Measurements from ENCODE around the gene FAM83E.
"Not testable (repeated sequence)": the region's sequence is repeated elsewhere in the genome, so short reads cannot be mapped to it uniquely, and the experiment has no call there.

The FAM83E gene

GRCh38 chr19:48641850-48642249, 27.0 kb upstream of the FAM83E start:
- no peak for DNase-seq (ENCODE audit: low read depth in 4 of 4, low spot score in 1 of 4)

GRCh38 chr19:48639483-48640375, 24.9 kb upstream of the FAM83E start:
- DNase-seq (ENCODE audit: low read depth in 4 of 4, low spot score in 1 of 4) = no peak

GRCh38 chr19:48638831-48639381, 24.0 kb upstream of the FAM83E start:
- DNase-seq (ENCODE audit: low read depth in 4 of 4, low spot score in 1 of 4) = no peak

- DNase-seq (ENCODE audit: low read depth in 4 of 4, low spot score in 1 of 4) = peak in 2 of 4 experiments; percentile 51 to 63
Measured at GRCh38 chr19:48637948-48638830, 23.3 kb upstream of the FAM83E start.

- DNase-seq (ENCODE audit: low read depth in 4 of 4, low spot score in 1 of 4) = peak; percentile 93 to 99 (median 98)
Measured at GRCh38 chr19:48637449-48637947, 22.6 kb upstream of the FAM83E start.

DNA sequence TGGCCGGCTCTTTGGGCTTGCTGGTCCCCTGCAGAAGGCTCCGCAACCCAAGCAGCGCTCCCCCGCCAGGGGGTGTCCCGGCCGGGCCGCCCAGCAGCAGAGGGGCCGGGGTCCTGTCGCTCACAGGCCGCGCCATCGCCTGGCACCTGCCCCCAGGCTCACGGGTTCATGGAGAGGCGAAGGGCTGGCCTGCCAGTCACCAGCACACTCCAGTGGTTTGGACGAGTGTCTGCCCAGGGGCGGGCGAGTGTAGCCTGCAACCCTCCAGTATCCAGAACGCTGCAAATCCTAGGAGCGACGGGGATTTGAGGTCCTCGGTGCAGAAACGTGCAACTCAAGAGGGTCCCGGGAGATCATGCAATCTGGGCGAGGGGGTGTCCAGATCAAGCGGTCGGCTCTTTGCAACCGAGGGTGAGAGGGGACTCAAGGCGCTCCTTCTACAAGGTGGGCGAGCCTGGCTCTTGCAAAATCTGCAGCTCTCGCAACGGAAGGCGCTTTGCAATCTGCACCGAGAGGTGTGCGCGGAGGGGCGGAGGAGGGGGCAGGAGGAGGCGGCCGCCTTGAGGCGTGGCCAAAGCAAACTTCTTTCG, 22.1 kb upstream of the FAM83E start, which contains the start of gene DBP:
TSS of gene DBP (minus strand) at position 521 of the 590 bp plus-strand sequence. CDS start at position 136, 385 bp downstream.
- no peak for DNase-seq (ENCODE audit: low read depth in 4 of 4, low spot score in 1 of 4)

- no peak for DNase-seq (ENCODE audit: low read depth in 4 of 4, low spot score in 1 of 4)
Measured at GRCh38 chr19:48635966-48636858, 21.3 kb upstream of the FAM83E start.

- DNase-seq (ENCODE audit: low read depth in 4 of 4, low spot score in 1 of 4) = peak in 3 of 4 experiments; percentile 62 to 76 (median 72)
Measured at GRCh38 chr19:48635263-48635965, 20.5 kb upstream of the FAM83E start.

DNA sequence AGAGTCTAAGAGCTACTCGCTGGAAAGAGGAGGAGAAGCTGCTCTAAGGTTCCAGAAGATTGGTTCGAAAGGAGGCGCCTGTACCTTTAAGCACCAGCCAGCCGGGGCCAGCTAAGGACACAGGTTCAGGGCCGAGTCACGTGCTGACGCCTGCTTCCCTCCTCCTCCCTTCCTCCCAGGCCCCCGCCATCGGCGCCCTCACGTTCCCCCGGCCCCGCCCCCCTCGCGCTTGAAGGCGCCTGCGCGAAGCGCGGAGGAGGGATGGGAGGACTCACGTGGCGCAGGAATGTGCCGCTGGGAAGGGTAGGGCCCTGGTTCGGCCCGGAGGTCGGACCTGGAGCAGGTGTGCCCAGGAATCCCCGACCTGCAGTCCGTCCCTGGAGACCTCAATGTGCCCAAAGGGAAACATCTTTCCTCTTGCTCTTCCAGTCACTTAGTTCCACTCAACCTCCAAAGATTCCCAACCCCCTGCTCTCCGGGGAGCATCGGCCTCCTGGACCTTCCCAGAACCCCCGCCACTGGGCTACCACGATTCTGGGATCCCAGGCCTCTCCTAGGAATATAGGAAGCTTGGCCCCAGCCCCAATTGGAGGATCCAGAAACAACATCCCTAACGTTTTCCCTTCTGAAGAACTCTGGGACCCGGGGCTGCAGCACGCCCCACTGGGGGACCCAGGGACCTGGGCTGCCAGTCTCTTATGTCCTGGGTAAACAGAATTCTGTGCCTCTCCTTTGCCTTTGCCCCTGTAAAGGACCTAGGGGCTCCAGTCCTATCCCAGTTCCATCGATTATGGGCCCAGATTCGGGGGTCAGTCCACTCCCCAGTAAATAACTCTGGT, 19.8 kb upstream of the FAM83E start:
- peak; percentile 86 to 94 (median 90) for DNase-seq (ENCODE audit: low read depth in 4 of 4, low spot score in 1 of 4)

- DNase-seq (ENCODE audit: low read depth in 4 of 4, low spot score in 1 of 4) = no peak
Measured at GRCh38 chr19:48634036-48634342, 19.1 kb upstream of the FAM83E start.

DNA sequence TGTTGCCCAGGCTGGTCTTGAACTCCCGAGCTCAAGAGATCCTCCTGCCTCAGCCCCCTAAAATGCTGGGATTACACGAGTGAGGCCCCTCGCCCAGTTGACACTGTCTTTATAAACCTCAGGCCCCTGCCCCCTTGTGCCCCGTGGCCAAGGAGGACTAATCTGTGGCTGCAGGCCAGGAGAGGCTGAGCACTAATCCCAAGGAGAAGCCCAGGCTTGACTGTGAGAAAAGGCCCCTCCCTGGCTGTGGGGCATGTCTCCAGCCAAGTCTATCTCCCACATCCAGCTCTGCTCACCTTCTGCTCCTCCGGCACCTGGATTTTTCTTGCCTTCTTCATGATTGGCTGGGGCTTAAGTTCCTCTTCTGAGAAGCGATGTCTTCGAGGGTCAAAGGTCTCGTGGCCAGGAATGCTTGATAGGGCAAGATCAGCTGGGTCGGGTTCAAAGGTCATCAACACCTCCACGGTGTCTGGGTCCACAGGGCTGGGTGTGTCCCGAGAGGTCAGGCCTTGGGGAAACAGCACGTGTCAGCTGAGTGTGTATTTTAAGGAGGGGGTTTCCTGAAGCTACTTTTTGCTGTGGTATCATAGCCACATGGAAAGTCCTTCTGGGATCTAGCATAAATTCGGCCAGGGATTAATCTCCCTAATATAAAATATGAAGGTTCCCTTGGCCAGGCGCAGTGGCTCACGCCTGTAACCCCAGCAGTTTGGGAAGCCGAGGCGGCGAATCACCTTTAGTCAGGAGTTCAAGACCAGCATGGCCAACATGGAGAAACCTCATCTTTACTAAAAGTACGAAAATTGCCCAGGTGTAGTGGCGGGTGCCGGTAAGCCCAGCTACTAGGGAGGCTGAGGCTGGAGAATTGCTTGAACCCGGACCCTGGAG, 18.5 kb upstream of the FAM83E start:
- DNase-seq (ENCODE audit: low read depth in 4 of 4, low spot score in 1 of 4) = no peak

GRCh38 chr19:48632692-48633147, 17.8 kb upstream of the FAM83E start:
- DNase-seq (ENCODE audit: low read depth in 4 of 4, low spot score in 1 of 4) = no peak

GRCh38 chr19:48632286-48632685, 17.4 kb upstream of the FAM83E start:
- not testable (repeated sequence) for DNase-seq (ENCODE audit: low read depth in 4 of 4, low spot score in 1 of 4)

GRCh38 chr19:48631225-48631624, 16.3 kb upstream of the FAM83E start:
- DNase-seq (ENCODE audit: low read depth in 4 of 4, low spot score in 1 of 4) = no peak

GRCh38 chr19:48630296-48631063, 15.6 kb upstream of the FAM83E start:
- no peak for DNase-seq (ENCODE audit: low read depth in 4 of 4, low spot score in 1 of 4)

- DNase-seq (ENCODE audit: low read depth in 4 of 4, low spot score in 1 of 4) = no peak
Measured at GRCh38 chr19:48629599-48630295, 14.9 kb upstream of the FAM83E start.

All from stimulated activated CD4-positive, alpha-beta T cell treated with anti-CD3 and anti-CD28 coated beads, Interleukin-1b, Interleukin-23, amount 100 ng/mL, for 24 hours (primary cell).